BE2C (cell line): Measurements from ENCODE around the gene DTNA.

Source experiments
- DNase-seq: peaks from one replicate; pipeline ENCODE4 v3.0.0-alpha.2; 2020
- H3K27me3 ChIP-seq: fragments of 250-450 bp; sonication (Bioruptor Pico); 2 replicates; pipeline ENCODE4 v1.5.1; 2020; ENCODE audit warnings: mild to moderate bottlenecking
- H3K36me3 ChIP-seq: fragments of 250-450 bp; sonication (Bioruptor Pico); 2 replicates; pipeline ENCODE4 v1.5.1; 2020; ENCODE audit warnings: mild to moderate bottlenecking
- H3K4me1 ChIP-seq: fragments of 250-450 bp; sonication (Bioruptor Pico); 2 replicates; pipeline ENCODE4 v1.5.1; 2020
- H3K4me3 ChIP-seq: 2 replicates; pipeline ENCODE4 v1.5.1; 2011; ENCODE audit warnings: low read depth, low read length
- H3K9me3 ChIP-seq: fragments of 250-450 bp; sonication (Bioruptor Pico); 2 replicates; pipeline ENCODE4 v1.5.1; 2020
- CTCF ChIP-seq: IDR thresholded peaks from 2 replicates; pipeline ENCODE4 v1.5.1; 2012; ENCODE audit warnings: mild to moderate bottlenecking, low read depth, low read length

Gene DTNA

GRCh38 chr18:34838669-34839068 lies 128.6 kb downstream of the DTNA start:
- no peaks in the 10 kb centered on the region for H3K27me3 ChIP-seq
- H3K9me3 ChIP-seq, result no peaks in the 10 kb centered on the region

GRCh38 chr18:34840256-34840826 lies 130.2 kb downstream of the DTNA start:
- H3K4me1 ChIP-seq, result no peaks in the 10 kb centered on the region
- H3K9me3 ChIP-seq, result no peaks in the 10 kb centered on the region
- no peaks in the 10 kb centered on the region for H3K36me3 ChIP-seq
- DNase-seq, result no peak
- TF ChIP-seq CTCF, result no peak
- no peak overlapping the region for H3K4me3 ChIP-seq
- H3K27me3 ChIP-seq, result no peaks in the 10 kb centered on the region

More at GRCh38 chr18:34838669-34839068, 128.6 kb downstream of the DTNA start:
- DNase-seq, result no peak
- Histone ChIP-seq H3K36me3 (no peaks in the 10 kb centered on the region), H3K4me3 (no peak overlapping the region), H3K4me1 (no peaks in the 10 kb centered on the region)
- TF ChIP-seq CTCF, result no peak

GRCh38 chr18:34841891-34842290 lies 131.8 kb downstream of the DTNA start:
- Histone ChIP-seq H3K36me3 (no peaks in the 10 kb centered on the region), H3K4me3 (no peak overlapping the region), H3K4me1 (no peaks in the 10 kb centered on the region), H3K9me3 (no peaks in the 10 kb centered on the region), H3K27me3 (no peaks in the 10 kb centered on the region)
- no peak for DNase-seq
- no peak for TF ChIP-seq CTCF

- Histone ChIP-seq H3K27me3 (no peaks in the 10 kb centered on the region), H3K9me3 (no peaks in the 10 kb centered on the region), H3K4me1 (no peaks in the 10 kb centered on the region), H3K4me3 (no peak overlapping the region), H3K36me3 (no peaks in the 10 kb centered on the region)
- no peak for TF ChIP-seq CTCF
- no peak for DNase-seq
Measured at GRCh38 chr18:34844072-34844471, 134.0 kb downstream of the DTNA start.

GRCh38 chr18:34844732-34845459 lies 134.8 kb downstream of the DTNA start:
- no peak for DNase-seq
- H3K4me1 ChIP-seq, result no peaks in the 10 kb centered on the region
- no peak for TF ChIP-seq CTCF
- H3K4me3 ChIP-seq, result no peak overlapping the region
- no peaks in the 10 kb centered on the region for H3K27me3 ChIP-seq
- no peaks in the 10 kb centered on the region for H3K9me3 ChIP-seq
- no peaks in the 10 kb centered on the region for H3K36me3 ChIP-seq

- H3K36me3 ChIP-seq, result no peaks in the 10 kb centered on the region
Measured at GRCh38 chr18:34847408-34847807, 137.3 kb downstream of the DTNA start.

More at GRCh38 chr18:34847408-34847807, 137.3 kb downstream of the DTNA start:
- TF ChIP-seq CTCF, result no peak
- Histone ChIP-seq H3K9me3 (no peaks in the 10 kb centered on the region), H3K27me3 (no peaks in the 10 kb centered on the region), H3K4me1 (no peaks in the 10 kb centered on the region), H3K4me3 (no peak overlapping the region)
- DNase-seq, result no peak
